B cell (primary cell): ENCODE results near the gene APMAP.

Experiments used
- CTCF ChIP-seq: fragments of 200-600 bp; IDR thresholded peaks from one replicate; pipeline ENCODE4 v1.8.0; 2022; ENCODE audit warnings: antibody characterized with exemption, mild to moderate bottlenecking
- EZH2 ChIP-seq: IDR thresholded peaks from 2 replicates; pipeline ENCODE4 v1.6.1; 2012; ENCODE audit warnings: borderline replicate concordance, low read depth, mild to moderate bottlenecking, moderate library complexity, low read length; ENCODE audit not compliant: insufficient read depth, poor library complexity, severe bottlenecking

DNA sequence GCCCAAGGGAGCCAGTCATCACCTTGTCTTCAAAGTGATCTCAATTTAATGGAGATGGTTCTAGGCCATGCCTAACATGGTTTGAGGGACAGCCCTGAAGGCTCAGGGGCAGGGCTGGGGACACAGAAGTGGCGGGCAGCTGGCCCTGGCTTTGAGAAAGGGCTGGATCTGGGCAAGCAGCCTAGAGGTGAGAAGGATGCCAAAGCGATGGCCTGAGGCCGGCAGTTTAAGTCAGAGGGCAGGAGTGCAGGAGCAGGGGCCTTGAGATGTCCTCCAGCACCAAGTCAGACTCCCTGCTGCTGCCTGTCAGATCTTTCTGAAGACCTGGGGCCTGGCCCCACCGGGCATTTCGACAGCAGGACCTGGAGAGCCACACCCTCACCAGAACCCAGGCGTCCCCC is 28.4 kb upstream of the APMAP start:
- TF ChIP-seq CTCF (no peak), EZH2 (no peak)
